H1 (cell line): ENCODE data around the gene TMEM161B. TPM values are rescaled to one million over a fixed set of nuclear protein-coding genes. Genes with fewer than 3 reads are reported as not detected.

Source experiments
- CTCF ChIA-PET: fragments of 300-600 bp; sonication (Branson Sonifier 250); formaldehyde crosslinking; loops from one replicate; lab custom pipeline; 2021; ENCODE audit not compliant: partially characterized antibody; lab: Charles Lee
- POLR2A ChIA-PET: fragments of 300-600 bp; sonication (Branson Sonifier 250); formaldehyde crosslinking; loops from one replicate; lab custom pipeline; 2021; ENCODE audit warnings: inconsistent platforms; ENCODE audit not compliant: partially characterized antibody; lab: Charles Lee
- DNase-seq, 2 experiments: peaks; one replicate each; pipeline versions ENCODE4 v3.0.0 to v3.0.0-alpha.2; 2010 to 2022; ENCODE audit warnings: low spot score in 2 of 2, low read depth in 1 of 2, mixed read lengths in 1 of 2
- FAIRE-seq: peaks from 2 replicates; lab custom pipeline; 2011; peaks lifted over from hg19 to GRCh38; lab: Jason Lieb, UNC
- H2AFZ ChIP-seq: 2 replicates; pipeline ENCODE4 v1.8.1; 2012; ENCODE audit warnings: low read length, inconsistent platforms
- H2AK5ac ChIP-seq: 2 replicates; pipeline ENCODE4 v1.6.1; 2013; ENCODE audit warnings: low read depth, low read length
- H2BK120ac ChIP-seq: replicated peaks from 2 replicates; pipeline ENCODE3; 2013; ENCODE audit warnings: low read depth, low read length, inconsistent platforms
- H2BK12ac ChIP-seq: 2 replicates; pipeline ENCODE4 v1.6.1; 2013; ENCODE audit warnings: low read depth, low read length
- H2BK15ac ChIP-seq: 2 replicates; pipeline ENCODE4 v1.6.1; 2013; ENCODE audit warnings: low read length
- H2BK20ac ChIP-seq: 2 replicates; pipeline ENCODE4 v1.6.1; 2013; ENCODE audit warnings: low read length
- H2BK5ac ChIP-seq: 2 replicates; pipeline ENCODE4 v1.6.1; 2013; ENCODE audit warnings: low read depth, low read length
- H3K14ac ChIP-seq: 2 replicates; pipeline ENCODE4 v1.6.1; 2013; ENCODE audit warnings: inconsistent platforms; ENCODE audit not compliant: insufficient read length
- H3K18ac ChIP-seq: 2 replicates; pipeline ENCODE4 v1.6.1; 2013; ENCODE audit warnings: low read length; ENCODE audit errors: extremely low read depth
- H3K23ac ChIP-seq: 2 replicates; pipeline ENCODE4 v1.6.1; 2013; ENCODE audit warnings: inconsistent platforms; ENCODE audit not compliant: insufficient read length
- H3K23me2 ChIP-seq: 2 replicates; pipeline ENCODE4 v1.6.1; 2013; ENCODE audit warnings: low read depth, low read length
- H3K27ac ChIP-seq: 2 replicates; pipeline ENCODE4 v1.6.1; 2011; ENCODE audit warnings: low read depth, low read length, inconsistent platforms
- H3K27me3 ChIP-seq, 4 experiments: replicated peaks in 1 of 4; 1 replicate in 1 of 4; 2 replicates in 3 of 4; pipeline versions ENCODE4 v1.6.1 to v1.8.1; 2011 to 2013; ENCODE audit warnings: low read length in 3 of 4, mild to moderate bottlenecking in 3 of 4, inconsistent platforms in 2 of 4, mixed read lengths in 2 of 4, moderate library complexity in 1 of 4; ENCODE audit not compliant: control insufficient read depth in 3 of 4, insufficient read depth in 3 of 4; ENCODE audit errors: extremely low read depth in 1 of 4
- H3K36me3 ChIP-seq, 4 experiments: 2 replicates each; pipeline versions ENCODE4 v1.6.1 to v1.8.1; 2011 to 2013; ENCODE audit warnings: mild to moderate bottlenecking in 4 of 4, low read length in 3 of 4, moderate library complexity in 2 of 4, control low read depth in 1 of 4, inconsistent platforms in 1 of 4; ENCODE audit not compliant: insufficient read depth in 4 of 4, control insufficient read depth in 2 of 4
- H3K4ac ChIP-seq: replicated peaks from 2 replicates; pipeline ENCODE3; 2013; ENCODE audit warnings: low read length, low read depth, mixed read lengths, inconsistent platforms; ENCODE audit not compliant: insufficient read length
- H3K4me1 ChIP-seq, 4 experiments: replicated peaks in 1 of 4; 1 replicate in 1 of 4; 2 replicates in 3 of 4; pipeline versions ENCODE4 v1.6.1 to v1.8.1; 2011 to 2013; ENCODE audit warnings: low read length in 3 of 4, inconsistent platforms in 2 of 4, mixed read lengths in 1 of 4; ENCODE audit not compliant: insufficient read depth in 4 of 4, control insufficient read depth in 3 of 4
- H3K4me2 ChIP-seq, 2 experiments: 2 replicates each; pipeline versions ENCODE4 v1.6.1 to v1.8.1; 2011 to 2013; ENCODE audit warnings: low read depth in 2 of 2, low read length in 2 of 2, control low read depth in 1 of 2, inconsistent platforms in 1 of 2, mild to moderate bottlenecking in 1 of 2; ENCODE audit not compliant: insufficient read depth in 1 of 2
- H3K4me3 ChIP-seq, 4 experiments: fragments of 200-600, 300-600 bp in 1 of 4; sonication (generic), shearing (Covaris generic), sonication (Bioruptor Twin) in 1 of 4; 2 replicates each; pipeline versions ENCODE4 v1.5.1 to v1.8.1; 2011 to 2016; ENCODE audit warnings: low read length in 4 of 4, low read depth in 3 of 4, control low read depth in 2 of 4, inconsistent platforms in 2 of 4, mild to moderate bottlenecking in 2 of 4, mixed read lengths in 1 of 4, moderate library complexity in 1 of 4; ENCODE audit not compliant: insufficient read depth in 2 of 4; ENCODE audit errors: extremely low read depth in 1 of 4
- H3K56ac ChIP-seq: replicated peaks from 2 replicates; pipeline ENCODE3; 2013; ENCODE audit warnings: low read depth, mild to moderate bottlenecking, mixed read lengths, low read length, inconsistent platforms; ENCODE audit not compliant: insufficient read length
- H3K79me1 ChIP-seq: 2 replicates; pipeline ENCODE4 v1.6.1; 2013; ENCODE audit warnings: low read depth, low read length, control low read depth
- H3K79me2 ChIP-seq, 2 experiments: 2 replicates each; pipeline versions ENCODE4 v1.6.1 to v1.8.1; 2012 to 2013; ENCODE audit warnings: low read length in 2 of 2, mild to moderate bottlenecking in 2 of 2, inconsistent platforms in 1 of 2; ENCODE audit not compliant: insufficient read depth in 2 of 2, control insufficient read depth in 1 of 2
- H3K9ac ChIP-seq, 4 experiments: replicated peaks in 1 of 4; 1 replicate in 1 of 4; 2 replicates in 3 of 4; pipeline versions ENCODE4 v1.6.1 to v1.8.1; 2011 to 2013; ENCODE audit warnings: low read depth in 3 of 4, low read length in 3 of 4, control low read depth in 2 of 4, mild to moderate bottlenecking in 2 of 4, moderate library complexity in 2 of 4, inconsistent platforms in 1 of 4; ENCODE audit errors: extremely low read depth in 1 of 4
- H3K9me3 ChIP-seq, 2 experiments: 2 replicates each; pipeline versions ENCODE4 v1.6.1 to v1.8.1; 2012 to 2013; ENCODE audit warnings: mild to moderate bottlenecking in 2 of 2, moderate library complexity in 2 of 2, control low read depth in 1 of 2, inconsistent platforms in 1 of 2, low read depth in 1 of 2, low read length in 1 of 2, mixed read lengths in 1 of 2; ENCODE audit not compliant: insufficient read depth in 2 of 2
- H4K20me1 ChIP-seq, 2 experiments: replicated peaks in 1 of 2; 2 replicates each; pipeline versions ENCODE3 to v1.8.1; 2011 to 2013; ENCODE audit warnings: inconsistent platforms in 2 of 2, low read length in 2 of 2, mild to moderate bottlenecking in 1 of 2; ENCODE audit not compliant: insufficient read depth in 2 of 2, control insufficient read depth in 1 of 2
- H4K5ac ChIP-seq: 2 replicates; pipeline ENCODE4 v1.6.1; 2013; ENCODE audit warnings: low read length, low read depth, mixed read lengths, inconsistent platforms; ENCODE audit not compliant: insufficient read length
- H4K8ac ChIP-seq: 2 replicates; pipeline ENCODE4 v1.8.0; 2013; ENCODE audit warnings: mild to moderate bottlenecking, moderate library complexity, low read length, inconsistent platforms; ENCODE audit not compliant: insufficient read depth; ENCODE audit errors: extremely low read depth
- H4K91ac ChIP-seq: replicated peaks from 2 replicates; pipeline ENCODE3; 2013; ENCODE audit warnings: low read length, mixed read lengths, inconsistent platforms; ENCODE audit not compliant: insufficient read length
- ASH2L ChIP-seq: fragments of 200-600, 300-600 bp; sonication (generic); IDR thresholded peaks from one replicate; pipeline ENCODE4 v1.7.1; 2017; ENCODE audit warnings: low read length
- BRCA1 ChIP-seq: IDR thresholded peaks from 2 replicates; pipeline ENCODE4 v1.6.1; 2012; ENCODE audit warnings: low read depth, low read length, improper control_type of control experiment
- CHD2 ChIP-seq: IDR thresholded peaks from 2 replicates; pipeline ENCODE4 v1.6.1; 2012; ENCODE audit warnings: low read length, improper control_type of control experiment
- EZH2 ChIP-seq: fragments of 200-600 bp; sonication (generic); IDR thresholded peaks from 2 replicates; pipeline ENCODE4 v1.7.1; 2012; ENCODE audit warnings: low read depth, mild to moderate bottlenecking, moderate library complexity, low read length, inconsistent platforms; ENCODE audit not compliant: severe bottlenecking
- HDAC6 ChIP-seq: IDR thresholded peaks from one replicate; pipeline ENCODE4 v1.7.1; 2012; ENCODE audit warnings: low read depth, mild to moderate bottlenecking, inconsistent platforms, low read length, moderate library complexity
- JUND ChIP-seq: IDR thresholded peaks from 2 replicates; pipeline ENCODE4 v1.6.1; 2011; ENCODE audit warnings: mild to moderate bottlenecking, improper control_type of control experiment, low read length
- MAFK ChIP-seq: IDR thresholded peaks from 2 replicates; pipeline ENCODE4 v1.6.1; 2012; ENCODE audit warnings: low read depth, mild to moderate bottlenecking, improper control_type of control experiment, low read length
- RXRA ChIP-seq: IDR thresholded peaks from 2 replicates; pipeline ENCODE4 v1.6.1; 2011; ENCODE audit warnings: low read depth, mild to moderate bottlenecking, low read length, moderate library complexity; ENCODE audit not compliant: insufficient read depth
- TAF1 ChIP-seq: IDR thresholded peaks from 2 replicates; pipeline ENCODE4 v1.6.1; 2011; ENCODE audit warnings: mild to moderate bottlenecking, low read depth, low read length
- YY1 ChIP-seq: IDR thresholded peaks from 2 replicates; pipeline ENCODE4 v1.6.1; 2011; ENCODE audit warnings: low read depth, mild to moderate bottlenecking, low read length
- WGBS, 2 experiments: shearing (Covaris generic) in 1 of 2; methylation state at CpG; one replicate each; pipeline versions ENCODE4 v1.1.6 to v1.1.7; 2013 to 2015; ENCODE audit warnings: low lambda C conversion rate in 2 of 2, mixed read lengths in 2 of 2, inconsistent platforms in 1 of 2, low coverage in 1 of 2, missing lambda C conversion rate in 1 of 2; ENCODE audit not compliant: insufficient replicate concordance in 2 of 2, insufficient coverage in 1 of 2, insufficient read length in 1 of 2; ENCODE audit errors: extremely low coverage in 1 of 2, missing lambda C conversion rate in 1 of 2; 5-methylcytosine and 5-hydroxymethylcytosine counted together
- polyA plus RNA-seq, 7 experiments: library from polyadenylated mRNA; depleted of rRNA in 3 of 7; stranded (reverse) in 5 of 7; unstranded in 2 of 7; fragments of >200 nt in 5 of 7; fragments of 200-250 nt in 2 of 7; gene quantifications; 1 replicate in 5 of 7; 2 replicates in 1 of 7; 4 replicates in 1 of 7; pipeline versions ENCODE4 v1.2.1 to v1.2.3, GENCODE V29; 2011 to 2013; ENCODE audit warnings: missing spikeins in 2 of 7, mixed read lengths in 2 of 7
- total RNA-seq: library from RNA; stranded (reverse); fragmentation: NEBNext Ultra II Directional; extraction: Animal tissue kit (Norgen Biotek cat#: 25700); gene quantifications from 2 replicates; pipeline ENCODE4 v1.2.1, GENCODE V29; 2021
- TF ChIP-seq, protein P1 (sequence below): IDR thresholded peaks from 2 replicates; pipeline ENCODE4 v1.6.1; 2011; ENCODE audit warnings: low read depth, mild to moderate bottlenecking, low read length; ENCODE audit not compliant: insufficient read depth
- TF ChIP-seq, protein P2 (sequence below), 3 experiments: IDR thresholded peaks; 1 replicate in 2 of 3; 2 replicates in 1 of 3; pipeline versions ENCODE4 v1.5.1 to v1.6.1; 2011; ENCODE audit warnings: low read length in 3 of 3, mild to moderate bottlenecking in 3 of 3, inconsistent platforms in 2 of 3, low read depth in 1 of 3, moderate library complexity in 1 of 3; ENCODE audit not compliant: insufficient read depth in 1 of 3; ENCODE audit errors: control extremely low read depth in 1 of 3

TMEM161B gene
- total and polyA plus RNA-seq, 2 of the 8 experiments (the other 6 are each of a cell fraction or from before 2014, with no cell fraction given): 7.4 to 13.8 TPM

DNA sequence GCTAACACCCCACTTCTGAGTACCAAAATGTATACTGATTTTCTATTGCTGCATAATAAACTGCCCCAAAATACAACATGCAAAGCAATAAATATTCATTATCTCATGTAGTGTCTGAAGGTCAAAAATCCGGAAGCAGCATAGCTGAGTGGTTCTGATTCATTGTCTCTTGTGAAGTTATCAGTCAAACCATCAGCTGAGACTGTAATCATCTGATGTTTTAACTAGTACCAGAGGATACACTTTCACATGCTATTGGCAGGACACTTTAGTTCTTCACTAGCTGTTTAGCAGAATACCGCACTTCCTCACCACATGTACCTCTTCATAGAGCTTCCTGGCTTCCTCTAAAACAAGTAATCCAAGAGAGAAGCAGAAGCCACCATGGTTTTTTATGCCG lies 12.7 kb upstream of the TMEM161B start:
- TF ChIP-seq, protein P1, sequence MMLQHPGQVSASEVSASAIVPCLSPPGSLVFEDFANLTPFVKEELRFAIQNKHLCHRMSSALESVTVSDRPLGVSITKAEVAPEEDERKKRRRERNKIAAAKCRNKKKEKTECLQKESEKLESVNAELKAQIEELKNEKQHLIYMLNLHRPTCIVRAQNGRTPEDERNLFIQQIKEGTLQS: no peak
- TF ChIP-seq RXRA (no peak), TAF1 (no peak), HDAC6 (no peak), EZH2 (no peak), YY1 (no peak), ASH2L (no peak), MAFK (no peak), CHD2 (no peak), JUND (no peak), BRCA1 (no peak)
- TF ChIP-seq, protein P2, sequence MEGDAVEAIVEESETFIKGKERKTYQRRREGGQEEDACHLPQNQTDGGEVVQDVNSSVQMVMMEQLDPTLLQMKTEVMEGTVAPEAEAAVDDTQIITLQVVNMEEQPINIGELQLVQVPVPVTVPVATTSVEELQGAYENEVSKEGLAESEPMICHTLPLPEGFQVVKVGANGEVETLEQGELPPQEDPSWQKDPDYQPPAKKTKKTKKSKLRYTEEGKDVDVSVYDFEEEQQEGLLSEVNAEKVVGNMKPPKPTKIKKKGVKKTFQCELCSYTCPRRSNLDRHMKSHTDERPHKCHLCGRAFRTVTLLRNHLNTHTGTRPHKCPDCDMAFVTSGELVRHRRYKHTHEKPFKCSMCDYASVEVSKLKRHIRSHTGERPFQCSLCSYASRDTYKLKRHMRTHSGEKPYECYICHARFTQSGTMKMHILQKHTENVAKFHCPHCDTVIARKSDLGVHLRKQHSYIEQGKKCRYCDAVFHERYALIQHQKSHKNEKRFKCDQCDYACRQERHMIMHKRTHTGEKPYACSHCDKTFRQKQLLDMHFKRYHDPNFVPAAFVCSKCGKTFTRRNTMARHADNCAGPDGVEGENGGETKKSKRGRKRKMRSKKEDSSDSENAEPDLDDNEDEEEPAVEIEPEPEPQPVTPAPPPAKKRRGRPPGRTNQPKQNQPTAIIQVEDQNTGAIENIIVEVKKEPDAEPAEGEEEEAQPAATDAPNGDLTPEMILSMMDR (IDR thresholded peaks at IDR 0.05; ENCODE audit: control extremely low read depth in 1 of 3, insufficient read depth in 1 of 3, low read depth in 1 of 3, low read length in 3 of 3): no peak
- TF ChIP-seq, all 59 proteins: peak for 0
- H2BK120ac ChIP-seq: no peak overlapping the region
- H3K23me2 ChIP-seq: no peaks in the 10 kb centered on the region
- no peak overlapping the region for H3K9ac ChIP-seq
- H3K36me3 ChIP-seq: peaks cover 0 to 29% (median 3%) of the 10 kb centered on the region in 4 experiments; a peak in 5 of 8 replicates
- DNase-seq (no peak), FAIRE-seq (no peak)
- no peak overlapping the region for H2AFZ ChIP-seq
- H4K5ac ChIP-seq: no peak overlapping the region
- H3K79me1 ChIP-seq: no peaks in the 10 kb centered on the region
- no peak overlapping the region for H2BK5ac ChIP-seq
- 87% methylated on average over 3 of the region's 3 CpGs; no CpG with 5 or more reads in 1 of the 2 experiments for WGBS, 2 experiments
- no peak overlapping the region for H3K23ac ChIP-seq
- no peak overlapping the region for H3K27ac ChIP-seq
- no peak overlapping the region for H2BK15ac ChIP-seq
- no peak overlapping the region for H2AK5ac ChIP-seq
- POLR2A ChIA-PET: interaction anchor here (1.1 to 5.1 kb wide), 3 partner anchors 10 to 12 kb away, joined by 4 to 20 read pairs (median 5); partner anchors contain the start of gene TMEM161B
- no peak overlapping the region for H4K8ac ChIP-seq
- H3K4me2 ChIP-seq: no peak overlapping the region
- H3K4ac ChIP-seq: no peak overlapping the region
- H3K18ac ChIP-seq: no peak overlapping the region
- no peaks in the 10 kb centered on the region for H3K79me2 ChIP-seq
- peaks cover 0 to 2% of the 10 kb centered on the region in 2 experiments for H4K20me1 ChIP-seq
- H2BK20ac ChIP-seq: no peak overlapping the region
- H3K4me1 ChIP-seq: no peaks in the 10 kb centered on the region
- CTCF ChIA-PET: no interaction called here
- no peak overlapping the region for H4K91ac ChIP-seq
- H3K56ac ChIP-seq: no peak overlapping the region
- no peaks in the 10 kb centered on the region; a peak in 1 of 7 replicates for H3K27me3 ChIP-seq
- H3K14ac ChIP-seq: no peak overlapping the region
- H2BK12ac ChIP-seq: no peak overlapping the region
- H3K9me3 ChIP-seq: no peaks in the 10 kb centered on the region
- no peak overlapping the region for H3K4me3 ChIP-seq
